ENCODE results near the gene SFXN1. TPM values are rescaled to one million over a fixed set of nuclear protein-coding genes. Genes with fewer than 3 reads are reported as not detected.

SFXN1 gene
- total RNA-seq, 1 donor from 2014 or later, result 54.1 TPM

GRCh38 chr5:175569701-175570100 is 91.3 kb downstream of the SFXN1 start:
- no peak for DNase-seq (ENCODE audit: extremely low read depth, low read depth, low spot score)

DNA sequence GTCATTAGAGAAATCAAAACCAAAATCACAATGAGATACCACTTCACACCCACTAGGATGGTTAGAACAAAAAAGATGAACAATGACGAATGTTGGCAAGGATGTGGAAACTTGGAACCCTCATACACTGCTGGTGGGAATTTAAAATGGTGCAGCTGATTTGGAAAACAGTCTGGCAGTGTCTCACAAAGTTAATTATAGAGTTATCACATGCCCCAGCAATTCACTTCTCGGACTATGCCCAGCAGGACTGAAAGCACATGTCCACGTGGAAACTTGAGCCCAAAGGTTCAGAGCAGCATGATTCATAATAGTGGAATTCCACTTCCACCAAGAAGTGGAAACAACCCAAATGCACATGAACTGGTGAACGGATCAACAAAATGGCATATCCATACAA is 94.5 kb downstream of the SFXN1 start:
- no peak for DNase-seq (ENCODE audit: extremely low read depth, low read depth, low spot score)

DNA sequence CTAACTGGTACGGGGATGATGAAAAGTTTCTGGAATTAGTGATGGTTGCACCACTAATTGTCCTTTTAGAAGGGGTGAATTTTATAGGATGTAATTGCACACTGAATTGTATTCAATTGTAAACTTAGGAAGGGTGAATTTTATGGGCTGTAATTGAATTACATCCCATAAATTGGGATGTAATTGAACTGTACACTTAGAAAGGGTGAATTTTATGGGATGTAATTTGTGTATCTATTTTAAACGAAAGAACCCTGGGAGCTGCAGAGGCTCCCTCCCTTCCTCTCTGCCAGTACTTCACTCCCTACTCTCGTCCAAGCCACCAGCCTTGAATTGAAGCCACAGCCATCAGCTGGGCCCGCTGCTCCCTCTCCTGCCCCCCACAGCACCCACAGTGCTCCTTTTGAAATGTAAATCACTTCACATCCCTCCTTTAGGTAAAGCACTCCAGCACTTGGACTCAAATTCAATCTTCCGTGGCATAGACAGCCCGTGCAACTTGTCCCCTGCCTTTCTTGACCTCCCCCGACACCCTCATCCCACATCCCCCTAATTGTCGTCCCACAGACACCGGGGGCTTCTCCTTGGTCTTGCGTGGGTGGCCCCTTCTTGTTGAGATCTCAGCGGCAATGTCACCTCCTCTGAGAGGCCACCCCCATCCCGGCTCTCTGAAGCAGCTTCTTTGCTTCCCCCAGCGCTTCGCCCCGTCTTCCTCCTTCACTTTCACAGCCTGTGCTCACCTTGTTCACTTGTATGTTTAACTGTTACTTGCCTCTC is 95.3 kb downstream of the SFXN1 start:
- no peak for DNase-seq (ENCODE audit: extremely low read depth, low read depth, low spot score)

DNA sequence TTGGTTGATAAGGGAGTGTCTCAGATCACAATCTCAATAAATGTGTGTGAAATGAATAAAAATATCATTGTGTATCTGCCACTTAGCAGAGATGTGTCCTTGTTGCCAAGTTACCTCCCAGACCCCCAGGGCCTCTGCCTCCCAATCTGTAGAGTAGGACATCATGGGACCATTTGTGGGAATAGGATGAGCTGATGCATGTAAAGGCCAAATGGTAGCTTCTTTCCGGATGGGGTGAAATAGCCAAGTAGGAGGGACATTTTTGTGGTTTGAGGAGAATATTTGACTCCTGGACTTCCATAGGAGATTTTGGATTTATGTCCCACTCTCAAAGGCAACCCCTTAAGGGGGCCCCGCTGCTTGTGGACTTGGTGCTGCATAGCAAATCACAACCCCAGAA is 96.9 kb downstream of the SFXN1 start:
- no peak for DNase-seq (ENCODE audit: extremely low read depth, low read depth, low spot score)

- no peak for DNase-seq (ENCODE audit: extremely low read depth, low read depth, low spot score)
Measured at GRCh38 chr5:175576096-175576495, 97.7 kb downstream of the SFXN1 start.

GRCh38 chr5:175576591-175576990 is 98.2 kb downstream of the SFXN1 start:
- no peak for DNase-seq (ENCODE audit: extremely low read depth, low read depth, low spot score)

Other genes with a start within 250 kb of the SFXN1 start
- not detected in 2 replicates for gene DRD1, start 34.4 kb upstream of the SFXN1 start, total RNA-seq
- 0.06 TPM in 1 of 2 replicates, not detected in the other for gene HRH2, start 179.5 kb downstream of the SFXN1 start, total RNA-seq